HL-60 (cell line): ENCODE results near the gene OSMR.

ENCODE experiments used
- DNase-seq, 2 experiments: peaks; one replicate each; pipeline ENCODE4 v3.0.0-alpha.2; 2010 to 2020; ENCODE audit warnings: low read depth in 1 of 2, low spot score in 1 of 2
- H3K27ac ChIP-seq: fragments of 250-450 bp; sonication (Bioruptor Pico); replicated peaks from 2 replicates; pipeline ENCODE4 v1.5.1; 2020; ENCODE audit warnings: mild to moderate bottlenecking, moderate library complexity
- H3K27me3 ChIP-seq: fragments of 250-450 bp; sonication (Bioruptor Pico); 2 replicates; pipeline ENCODE4 v1.5.1; 2021; ENCODE audit warnings: mild to moderate bottlenecking, moderate library complexity; ENCODE audit not compliant: insufficient read depth, poor library complexity, severe bottlenecking
- H3K4me3 ChIP-seq: replicated peaks from 2 replicates; pipeline ENCODE4 v1.5.1; 2011; ENCODE audit warnings: mild to moderate bottlenecking, control low read depth, low read length; ENCODE audit not compliant: insufficient read depth
- CTCF ChIP-seq: IDR thresholded peaks from one replicate; pipeline ENCODE4 v1.5.1; 2011; ENCODE audit warnings: low read length, control low read depth, inconsistent platforms; ENCODE audit not compliant: insufficient read depth
- GABPA ChIP-seq: IDR thresholded peaks from 2 replicates; pipeline ENCODE4 v1.6.1; 2012; ENCODE audit warnings: low read depth
- POLR2AphosphoS5 ChIP-seq: IDR thresholded peaks from 2 replicates; pipeline ENCODE4 v1.6.1; 2012; ENCODE audit warnings: low read depth
- REST ChIP-seq: IDR thresholded peaks from 2 replicates; pipeline ENCODE4 v1.6.1; 2012; ENCODE audit warnings: low read depth; ENCODE audit not compliant: insufficient replicate concordance
- SPI1 ChIP-seq: IDR thresholded peaks from 2 replicates; pipeline ENCODE4 v1.6.1; 2012; ENCODE audit warnings: low read depth, mild to moderate bottlenecking, borderline replicate concordance

The OSMR gene

GRCh38 chr5:38821679-38822078 is 24.1 kb upstream of the OSMR start:
- no peak for DNase-seq
- TF ChIP-seq REST (no peak), GABPA (no peak), CTCF (no peak), SPI1 (no peak), POLR2AphosphoS5 (no peak)
- Histone ChIP-seq H3K27ac (no peak overlapping the region), H3K27me3 (peaks cover 2% of the 10 kb centered on the region), H3K4me3 (no peak overlapping the region)

- Histone ChIP-seq H3K4me3 (no peak overlapping the region), H3K27ac (no peak overlapping the region), H3K27me3 (peaks cover 6% of the 10 kb centered on the region)
- no peak for DNase-seq
- TF ChIP-seq POLR2AphosphoS5 (no peak), CTCF (no peak), SPI1 (no peak), REST (no peak), GABPA (no peak)
Observed at GRCh38 chr5:38823503-38823902, 22.3 kb upstream of the OSMR start.

GRCh38 chr5:38824821-38825220 is 21.0 kb upstream of the OSMR start:
- Histone ChIP-seq H3K27ac (no peak overlapping the region), H3K4me3 (no peak overlapping the region), H3K27me3 (peaks cover 6% of the 10 kb centered on the region)
- DNase-seq = no peak
- TF ChIP-seq SPI1 (no peak), POLR2AphosphoS5 (no peak), GABPA (no peak), REST (no peak)
